ENCODE results near the gene RYR3. TPM values are rescaled to one million over a fixed set of nuclear protein-coding genes. Genes with fewer than 3 reads are reported as not detected.

The RYR3 gene
- total RNA-seq, 4 donors from 2014 or later = 9.1 to 64.0 (median 30.4) TPM

- intact Hi-C loops (cut with DNase I; ENCODE audit: low total_unique reads) = loop anchor here (10.0 kb wide), 1 partner anchor 408 kb away; no protein-coding TSS in a partner anchor
- H3K27me3 ChIP-seq = no peaks in the 10 kb centered on the region
- TF ChIP-seq POLR2A (IDR thresholded peaks at IDR 0.05) (no peak), CTCF (IDR thresholded peaks at IDR 0.05) (no peak)
- no peak overlapping the region for H3K27ac ChIP-seq
- H3K4me3 ChIP-seq = no peak overlapping the region
- no peaks in the 10 kb centered on the region for H3K9me3 ChIP-seq
- no peaks in the 10 kb centered on the region for H3K36me3 ChIP-seq
- DNase-seq = no peak
- no peaks in the 10 kb centered on the region for H3K4me1 ChIP-seq
These were observed 382.5 kb downstream of the RYR3 start for GRCh38 chr15:33693166-33693800.

- intact Hi-C loops (cut with DNase I; ENCODE audit: low total_unique reads) = loop anchor here (10.0 kb wide), 1 partner anchor 413 kb away; no protein-coding TSS in a partner anchor
- no peaks in the 10 kb centered on the region for H3K36me3 ChIP-seq
- H3K4me1 ChIP-seq = no peaks in the 10 kb centered on the region
- no peak overlapping the region for H3K27ac ChIP-seq
- H3K4me3 ChIP-seq = no peak overlapping the region
- no peaks in the 10 kb centered on the region for H3K9me3 ChIP-seq
- no peak for DNase-seq
- no peak for TF ChIP-seq CTCF (IDR thresholded peaks at IDR 0.05)
- no peak for TF ChIP-seq POLR2A (IDR thresholded peaks at IDR 0.05)
- no peaks in the 10 kb centered on the region for H3K27me3 ChIP-seq
These were observed 387.4 kb downstream of the RYR3 start for GRCh38 chr15:33698126-33698525.

- Histone ChIP-seq H3K4me1 (no peaks in the 10 kb centered on the region), H3K9me3 (no peaks in the 10 kb centered on the region), H3K27ac (no peak overlapping the region), H3K4me3 (no peak overlapping the region), H3K36me3 (no peaks in the 10 kb centered on the region), H3K27me3 (no peaks in the 10 kb centered on the region)
- intact Hi-C loops (cut with DNase I; ENCODE audit: low total_unique reads) = loop anchor here (10.0 kb wide), 1 partner anchor 414 kb away; no protein-coding TSS in a partner anchor
- no peak for DNase-seq
- no peak for TF ChIP-seq POLR2A (IDR thresholded peaks at IDR 0.05)
- TF ChIP-seq CTCF (IDR thresholded peaks at IDR 0.05) = no peak
These were observed 388.4 kb downstream of the RYR3 start for GRCh38 chr15:33699145-33699544.

- no peak for DNase-seq
- no peaks in the 10 kb centered on the region for H3K4me1 ChIP-seq
- no peaks in the 10 kb centered on the region for H3K27me3 ChIP-seq
- H3K4me3 ChIP-seq = no peak overlapping the region
- H3K27ac ChIP-seq = no peak overlapping the region
- TF ChIP-seq POLR2A (IDR thresholded peaks at IDR 0.05) = no peak
- TF ChIP-seq CTCF (IDR thresholded peaks at IDR 0.05) = no peak
- intact Hi-C loops (cut with DNase I; ENCODE audit: low total_unique reads) = loop anchor here (10.0 kb wide), 2 partner anchors 385 to 415 kb away; partner anchors contain the start of gene RYR3
- no peaks in the 10 kb centered on the region for H3K9me3 ChIP-seq
- no peaks in the 10 kb centered on the region for H3K36me3 ChIP-seq
These were observed 389.1 kb downstream of the RYR3 start for GRCh38 chr15:33699691-33700447.
